ENCODE results near the gene TXNIP.

DNA sequence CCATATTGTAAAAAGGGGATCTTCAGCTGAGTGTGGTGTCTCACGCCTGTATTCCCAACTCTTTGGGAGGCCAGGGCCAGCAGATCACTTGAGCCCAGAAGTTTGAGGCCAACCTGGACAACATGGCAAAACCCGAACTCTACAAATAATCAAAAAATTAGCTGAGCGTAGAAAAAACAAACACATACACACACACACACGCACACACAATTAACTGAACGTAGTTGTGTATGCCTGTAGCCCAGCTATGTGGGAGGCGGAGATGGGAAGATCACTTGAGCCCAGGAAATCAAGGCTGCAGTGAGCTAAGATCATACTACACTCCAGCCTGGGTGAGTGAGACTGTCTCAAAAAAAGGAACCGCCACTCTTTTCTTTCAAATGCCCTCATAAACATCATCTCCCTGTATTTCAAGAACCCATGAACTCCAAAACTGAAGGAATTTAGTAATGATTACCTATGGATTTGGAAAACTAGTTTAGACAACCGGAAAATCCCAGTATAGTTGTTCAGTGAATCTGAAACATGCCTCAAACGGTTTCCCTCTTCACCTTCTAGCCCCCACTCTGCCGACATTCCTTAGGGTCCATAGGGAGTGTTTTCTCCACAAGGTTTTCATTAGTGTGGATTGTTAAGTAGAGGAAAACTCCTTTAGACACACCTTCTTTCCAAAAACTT lies 4.5 kb downstream of the TXNIP start:
- TF ChIP-seq TAF1 (IDR thresholded peaks at IDR 0.05; ENCODE audit: borderline replicate concordance, low read depth, low read length) (no peak), POLR2A (IDR thresholded peaks at IDR 0.05; ENCODE audit: low read depth, low read length) (peak; percentile 94)
